Calu3 (cell line): ENCODE results near the gene ZCCHC7. TPM values are rescaled to one million over a fixed set of nuclear protein-coding genes. Genes with fewer than 3 reads are reported as not detected.
A peak's percentile ranks its signal among the peaks of the same experiment; 100 is the strongest.
"Not testable (repeated sequence)": the region's sequence is repeated elsewhere in the genome, so short reads cannot be mapped to it uniquely, and the experiment has no call there.

Experiments used
- Bru-seq: library from RNA; stranded (reverse); fragments of 400-500 nt; gene quantifications from one replicate; lab custom pipeline; 2021; lab: Mats Ljungman, UMichigan
- BruChase-seq, 2 experiments: library from RNA; stranded (reverse); fragments of 400-500 nt; gene quantifications; one replicate each; lab custom pipeline; 2021; lab: Mats Ljungman, UMichigan
- BruUV-seq: library from RNA; stranded (reverse); fragments of 400-500 nt; replicated peaks from 2 replicates; lab custom pipeline; 2021; lab: Mats Ljungman, UMichigan
- CTCF ChIA-PET: fragments of 300-600 bp; sonication (Branson Sonifier 250); formaldehyde crosslinking; loops from one replicate; lab custom pipeline; 2022; ENCODE audit warnings: antibody characterized with exemption; lab: Charles Lee
- DNase-seq: peaks from one replicate; pipeline ENCODE4 v3.0.0; 2022
- H3K27ac Mint-ChIP-seq: one replicate; pipeline ENCODE4 v1.8.0; 2022; ENCODE audit warnings: mixed read lengths; ENCODE audit not compliant: unreplicated experiment
- H3K27me3 Mint-ChIP-seq: one replicate; pipeline ENCODE4 v1.8.0; 2022; ENCODE audit warnings: mixed read lengths; ENCODE audit not compliant: unreplicated experiment
- H3K36me3 Mint-ChIP-seq: one replicate; pipeline ENCODE4 v1.8.0; 2022; ENCODE audit warnings: mild to moderate bottlenecking, moderate library complexity, mixed read lengths; ENCODE audit not compliant: insufficient read depth, unreplicated experiment
- H3K4me1 Mint-ChIP-seq: one replicate; pipeline ENCODE4 v1.8.0; 2022; ENCODE audit warnings: mild to moderate bottlenecking, low read depth, mixed read lengths; ENCODE audit not compliant: unreplicated experiment
- H3K4me3 Mint-ChIP-seq: one replicate; pipeline ENCODE4 v1.8.0; 2022; ENCODE audit warnings: mild to moderate bottlenecking, low read depth, moderate library complexity, mixed read lengths; ENCODE audit not compliant: unreplicated experiment
- H3K9me3 Mint-ChIP-seq: one replicate; pipeline ENCODE4 v1.8.0; 2022; ENCODE audit warnings: low read depth, mixed read lengths; ENCODE audit not compliant: unreplicated experiment
- CTCF ChIP-seq: fragments of 200-600 bp; IDR thresholded peaks from one replicate; pipeline ENCODE4 v1.8.0; 2022; ENCODE audit warnings: antibody characterized with exemption; ENCODE audit not compliant: unreplicated experiment
- intact Hi-C: fragments of 100-400 bp; cut with micrococcal nuclease; formaldehyde crosslinking; loops from one replicate; pipeline ENCODE4 v1.10.0; 2022; ENCODE audit not compliant: unreplicated experiment
- long read RNA-seq: library from polyadenylated mRNA; stranded (forward); transcript quantifications from one replicate; pipeline ENCODE4 v2.0.0, GENCODE V29; 2022
- total RNA-seq: library from RNA; stranded (reverse); gene quantifications from 2 replicates; pipeline ENCODE4 v1.2.3, GENCODE V29; 2022

Gene ZCCHC7
- total RNA-seq, result 6.5 and 6.7 TPM in 2 replicates
- Bru-seq, nascent RNA, result percentile 64 among the genes with signal in this experiment
- BruChase-seq, experiment 1, labeled RNA remaining after a 6-hour chase, result percentile 62 among the genes with signal in this experiment
- BruChase-seq, experiment 2, labeled RNA remaining after a 2-hour chase, result percentile 66 among the genes with signal in this experiment
- long read RNA-seq, partial matches to known transcripts, result 0 of 6 reads
- long read RNA-seq, other reads (novel, unspliced or antisense), result 4 of 6 reads

GRCh38 chr9:37119907-37120842 is at the start of gene ZCCHC7:
Gene ZCCHC7, plus strand, starts transcription at chr9:37120574.
- H3K36me3 Mint-ChIP-seq, result peaks cover 8% of the 10 kb centered on the region
- DNase-seq, result peak; percentile 81
- H3K4me1 Mint-ChIP-seq, result peaks cover 6% of the 10 kb centered on the region
- peak within 1 kb of the TSS; percentile 78 for H3K27ac Mint-ChIP-seq
- CTCF ChIA-PET, result no interaction called here
- H3K9me3 Mint-ChIP-seq, result no peaks in the 10 kb centered on the region
- BruUV-seq, result TSS peak; percentile 22
- intact Hi-C loops, result no loop called here
- H3K27me3 Mint-ChIP-seq, result no peaks in the 10 kb centered on the region
- no peak for TF ChIP-seq CTCF
- H3K4me3 Mint-ChIP-seq, result peak within 1 kb of the TSS; percentile 75

- intact Hi-C loops, DNase-seq, CTCF ChIA-PET, H3K4me1 Mint-ChIP-seq, H3K27ac Mint-ChIP-seq, BruUV-seq, H3K4me3 Mint-ChIP-seq, H3K36me3 Mint-ChIP-seq, H3K9me3 Mint-ChIP-seq: not testable (repeated sequence)
- peaks cover 21% of the 10 kb centered on the region for H3K27me3 Mint-ChIP-seq
Measured at GRCh38 chr9:37074790-37075189, 45.6 kb upstream of the ZCCHC7 start.

- H3K4me1 Mint-ChIP-seq, result no peaks in the 10 kb centered on the region
- TF ChIP-seq CTCF, result no peak
- peak overlapping the region; percentile 87 for H3K4me3 Mint-ChIP-seq
- intact Hi-C loops, result no loop called here
- H3K9me3 Mint-ChIP-seq, result no peaks in the 10 kb centered on the region
- peak overlapping the region; percentile 67 for H3K27ac Mint-ChIP-seq
- CTCF ChIA-PET, result no interaction called here
- peaks cover 8% of the 10 kb centered on the region for H3K27me3 Mint-ChIP-seq
- peak; percentile 62 for DNase-seq
- no TSS peak for BruUV-seq
- H3K36me3 Mint-ChIP-seq, result peaks cover 10% of the 10 kb centered on the region
Measured at GRCh38 chr9:37079370-37080164, 40.8 kb upstream of the ZCCHC7 start.

- peaks cover 10% of the 10 kb centered on the region for H3K36me3 Mint-ChIP-seq
- peak overlapping the region; percentile 67 for H3K27ac Mint-ChIP-seq
- intact Hi-C loops, H3K4me1 Mint-ChIP-seq, DNase-seq, H3K27me3 Mint-ChIP-seq, BruUV-seq, H3K9me3 Mint-ChIP-seq, CTCF ChIA-PET: not testable (repeated sequence)
- peak overlapping the region; percentile 87 for H3K4me3 Mint-ChIP-seq
Measured at GRCh38 chr9:37080165-37080628, 40.2 kb upstream of the ZCCHC7 start.

- CTCF ChIA-PET, H3K9me3 Mint-ChIP-seq, BruUV-seq, H3K4me3 Mint-ChIP-seq, DNase-seq, H3K4me1 Mint-ChIP-seq, intact Hi-C loops, H3K27me3 Mint-ChIP-seq, H3K27ac Mint-ChIP-seq: not testable (repeated sequence)
- H3K36me3 Mint-ChIP-seq, result peaks cover 10% of the 10 kb centered on the region
Measured at GRCh38 chr9:37081507-37081906, 38.9 kb upstream of the ZCCHC7 start.
